Measurements from ENCODE around the gene HLF. TPM values are rescaled to one million over a fixed set of nuclear protein-coding genes. Genes with fewer than 3 reads are reported as not detected.

HLF gene
- total and polyA plus RNA-seq, 10 of the 15 experiments (the other 5 are each of a cell fraction or from before 2014, with no cell fraction given) = 0.01 to 0.33 (median 0.20) TPM; not detected in 3

DNA sequence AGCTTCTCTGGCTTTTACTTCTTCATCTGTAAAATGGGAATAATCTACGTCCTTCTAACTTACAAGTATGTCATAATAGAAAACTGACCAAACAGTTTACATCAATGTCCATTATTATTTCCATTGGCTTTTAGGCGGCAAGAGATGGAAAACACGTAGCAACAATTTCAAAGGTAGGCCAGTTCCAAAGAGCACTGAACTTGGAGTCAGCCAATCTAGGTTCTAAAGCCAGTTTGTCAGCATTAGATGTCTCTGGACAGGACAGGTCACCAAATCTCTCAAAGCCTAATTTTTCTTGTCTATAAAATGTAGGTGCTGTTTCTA lies 17.6 kb downstream of the HLF start (continued):
- TF ChIP-seq NFXL1 (IDR thresholded peaks at IDR 0.05; ENCODE audit: borderline replicate concordance) (no peak), MEF2A (IDR thresholded peaks at IDR 0.05; ENCODE audit: insufficient read depth, low read depth, low read length) (no peak), NFYA (IDR thresholded peaks at IDR 0.05; ENCODE audit: borderline replicate concordance, low read depth, low read length) (no peak), FOXM1 (IDR thresholded peaks at IDR 0.05; ENCODE audit: low read depth, low read length) (no peak), NR2C2 (IDR thresholded peaks at IDR 0.05; ENCODE audit: borderline replicate concordance, control insufficient read depth, insufficient read length, low read depth) (no peak), YBX1 (IDR thresholded peaks at IDR 0.05) (no peak), KDM1A (IDR thresholded peaks at IDR 0.05; ENCODE audit: borderline replicate concordance) (no peak), MEF2B (IDR thresholded peaks at IDR 0.05; ENCODE audit: partially characterized antibody, poor library complexity, severe bottlenecking) (no peak), TCF12 (IDR thresholded peaks at IDR 0.05; ENCODE audit: low read depth, low read length) (no peak)

DNA sequence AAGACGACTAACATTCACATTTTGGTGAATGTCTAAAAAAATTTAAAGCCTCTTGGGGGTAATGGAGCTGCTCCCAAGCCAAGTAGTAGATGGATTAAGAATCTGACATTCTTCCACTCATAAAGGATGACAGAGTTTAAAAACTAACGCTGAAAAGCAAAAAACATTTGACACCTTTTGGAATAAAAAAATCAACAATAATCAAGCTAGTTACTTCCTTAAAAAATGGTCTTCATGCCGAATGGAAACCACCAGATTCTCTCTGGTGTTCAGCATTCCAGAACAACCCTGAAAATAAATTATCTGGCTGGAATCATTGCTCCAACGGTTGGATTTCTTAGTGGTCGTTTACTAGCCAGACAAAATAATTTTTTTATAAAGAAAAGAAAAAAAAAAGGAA lies 18.0 kb downstream of the HLF start:
- 14% methylated on average over 5 of the region's 5 CpGs for WGBS (ENCODE audit: insufficient coverage, insufficient replicate concordance, low lambda C conversion rate, missing lambda C conversion rate)
- CTCF ChIA-PET = interaction anchor here (2.2 kb wide), 1 partner anchor 289 kb away, joined by 4 read pairs; no protein-coding TSS in a partner anchor
- DNase-seq (ENCODE audit: low read depth, low spot score) = no peak
- TF ChIP-seq, protein P1, sequence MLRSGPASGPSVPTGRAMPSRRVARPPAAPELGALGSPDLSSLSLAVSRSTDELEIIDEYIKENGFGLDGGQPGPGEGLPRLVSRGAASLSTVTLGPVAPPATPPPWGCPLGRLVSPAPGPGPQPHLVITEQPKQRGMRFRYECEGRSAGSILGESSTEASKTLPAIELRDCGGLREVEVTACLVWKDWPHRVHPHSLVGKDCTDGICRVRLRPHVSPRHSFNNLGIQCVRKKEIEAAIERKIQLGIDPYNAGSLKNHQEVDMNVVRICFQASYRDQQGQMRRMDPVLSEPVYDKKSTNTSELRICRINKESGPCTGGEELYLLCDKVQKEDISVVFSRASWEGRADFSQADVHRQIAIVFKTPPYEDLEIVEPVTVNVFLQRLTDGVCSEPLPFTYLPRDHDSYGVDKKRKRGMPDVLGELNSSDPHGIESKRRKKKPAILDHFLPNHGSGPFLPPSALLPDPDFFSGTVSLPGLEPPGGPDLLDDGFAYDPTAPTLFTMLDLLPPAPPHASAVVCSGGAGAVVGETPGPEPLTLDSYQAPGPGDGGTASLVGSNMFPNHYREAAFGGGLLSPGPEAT (IDR thresholded peaks at IDR 0.05; ENCODE audit: low read depth) = no peak
- TF ChIP-seq TARDBP (IDR thresholded peaks at IDR 0.05; ENCODE audit: borderline replicate concordance) (no peak), MEF2A (IDR thresholded peaks at IDR 0.05; ENCODE audit: insufficient read depth, low read depth, low read length) (no peak), MEF2B (IDR thresholded peaks at IDR 0.05; ENCODE audit: partially characterized antibody, poor library complexity, severe bottlenecking) (no peak), MYB (IDR thresholded peaks at IDR 0.05; ENCODE audit: borderline replicate concordance, low read depth, low read length) (no peak), TCF3 (IDR thresholded peaks at IDR 0.05; ENCODE audit: borderline replicate concordance, insufficient read depth, low read depth, low read length) (no peak), NBN (IDR thresholded peaks at IDR 0.05) (no peak), SUZ12 (IDR thresholded peaks at IDR 0.05; ENCODE audit: unreplicated experiment) (no peak), JUND (IDR thresholded peaks at IDR 0.05; ENCODE audit: low read depth, low read length) (no peak), IKZF2 (IDR thresholded peaks at IDR 0.05) (no peak)
- TF ChIP-seq, protein P2, sequence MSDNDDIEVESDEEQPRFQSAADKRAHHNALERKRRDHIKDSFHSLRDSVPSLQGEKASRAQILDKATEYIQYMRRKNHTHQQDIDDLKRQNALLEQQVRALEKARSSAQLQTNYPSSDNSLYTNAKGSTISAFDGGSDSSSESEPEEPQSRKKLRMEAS (IDR thresholded peaks at IDR 0.05; ENCODE audit: low read depth, low read length) = no peak
- TF ChIP-seq, protein P3, sequence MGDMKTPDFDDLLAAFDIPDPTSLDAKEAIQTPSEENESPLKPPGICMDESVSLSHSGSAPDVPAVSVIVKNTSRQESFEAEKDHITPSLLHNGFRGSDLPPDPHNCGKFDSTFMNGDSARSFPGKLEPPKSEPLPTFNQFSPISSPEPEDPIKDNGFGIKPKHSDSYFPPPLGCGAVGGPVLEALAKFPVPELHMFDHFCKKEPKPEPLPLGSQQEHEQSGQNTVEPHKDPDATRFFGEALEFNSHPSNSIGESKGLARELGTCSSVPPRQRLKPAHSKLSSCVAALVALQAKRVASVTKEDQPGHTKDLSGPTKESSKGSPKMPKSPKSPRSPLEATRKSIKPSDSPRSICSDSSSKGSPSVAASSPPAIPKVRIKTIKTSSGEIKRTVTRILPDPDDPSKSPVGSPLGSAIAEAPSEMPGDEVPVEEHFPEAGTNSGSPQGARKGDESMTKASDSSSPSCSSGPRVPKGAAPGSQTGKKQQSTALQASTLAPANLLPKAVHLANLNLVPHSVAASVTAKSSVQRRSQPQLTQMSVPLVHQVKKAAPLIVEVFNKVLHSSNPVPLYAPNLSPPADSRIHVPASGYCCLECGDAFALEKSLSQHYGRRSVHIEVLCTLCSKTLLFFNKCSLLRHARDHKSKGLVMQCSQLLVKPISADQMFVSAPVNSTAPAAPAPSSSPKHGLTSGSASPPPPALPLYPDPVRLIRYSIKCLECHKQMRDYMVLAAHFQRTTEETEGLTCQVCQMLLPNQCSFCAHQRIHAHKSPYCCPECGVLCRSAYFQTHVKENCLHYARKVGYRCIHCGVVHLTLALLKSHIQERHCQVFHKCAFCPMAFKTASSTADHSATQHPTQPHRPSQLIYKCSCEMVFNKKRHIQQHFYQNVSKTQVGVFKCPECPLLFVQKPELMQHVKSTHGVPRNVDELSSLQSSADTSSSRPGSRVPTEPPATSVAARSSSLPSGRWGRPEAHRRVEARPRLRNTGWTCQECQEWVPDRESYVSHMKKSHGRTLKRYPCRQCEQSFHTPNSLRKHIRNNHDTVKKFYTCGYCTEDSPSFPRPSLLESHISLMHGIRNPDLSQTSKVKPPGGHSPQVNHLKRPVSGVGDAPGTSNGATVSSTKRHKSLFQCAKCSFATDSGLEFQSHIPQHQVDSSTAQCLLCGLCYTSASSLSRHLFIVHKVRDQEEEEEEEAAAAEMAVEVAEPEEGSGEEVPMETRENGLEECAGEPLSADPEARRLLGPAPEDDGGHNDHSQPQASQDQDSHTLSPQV (IDR thresholded peaks at IDR 0.05) = no peak

More for the DNA sequence above, 18.0 kb downstream of the HLF start:
- ChIA-PET POLR2A (no interaction called here), RAD21 (ENCODE audit: unreplicated experiment) (interaction anchor here (0.6 kb wide), 1 partner anchor 230 kb away, joined by 3 read pairs; no protein-coding TSS in a partner anchor), SMC1A (ENCODE audit: uncharacterized antibody, unreplicated experiment) (no interaction called here)
- no peak for ATAC-seq
- Histone ChIP-seq H3K79me2 (ENCODE audit: control insufficient read depth, insufficient read depth, low read length) (no peaks in the 10 kb centered on the region), H2AFZ (ENCODE audit: control insufficient read depth, low read depth, low read length) (no peak overlapping the region), H3K4me3 (no peak overlapping the region), H3K27ac (ENCODE audit: control insufficient read depth, insufficient read depth) (no peak overlapping the region), H4K20me1 (ENCODE audit: control insufficient read depth, insufficient read depth) (no peaks in the 10 kb centered on the region), H3K27me3 (replicated peaks in 1 of 2; ENCODE audit: control insufficient read depth in 2 of 2, insufficient read depth in 2 of 2, low read length in 1 of 2) (no peaks in the 10 kb centered on the region; a peak in 1 of 4 replicates), H3K4me2 (ENCODE audit: control insufficient read depth, insufficient read depth) (no peak overlapping the region), H3K4me1 (ENCODE audit: control insufficient read depth, insufficient read depth, low read length) (no peaks in the 10 kb centered on the region), H3K36me3 (ENCODE audit: control insufficient read depth in 2 of 2, insufficient read depth in 2 of 2, low read length in 1 of 2) (no peaks in the 10 kb centered on the region), H3K9me3 (replicated peaks; ENCODE audit: control insufficient read depth, insufficient read depth, low read length) (no peaks in the 10 kb centered on the region), H3K9ac (ENCODE audit: control insufficient read depth, insufficient read depth, low read length) (no peak overlapping the region)
- FAIRE-seq = no peak
- intact Hi-C loops (cut with micrococcal nuclease; ENCODE audit: unreplicated experiment) (no loop called here), in situ Hi-C loops (cut with MboI) (no loop called here)
- BruUV-seq (replicated peaks) = no TSS peak

All from GM12878 (cell line).